Memory B cell (primary cell): ENCODE measurements around the gene GCGR.

Experiments
- ATAC-seq: fragments of 150-1000 bp; cut with Tn5 transposase; 2 replicates; pipeline ENCODE4 v1.10.0; 2021; ENCODE audit warnings: low read depth, mild to moderate bottlenecking, moderate library complexity
- DNase-seq, 2 donors: peaks; one replicate each; pipeline ENCODE4 v3.0.0; 2022; ENCODE audit warnings: low spot score in 2 of 2
- H3K27ac Mint-ChIP-seq: one replicate; pipeline ENCODE4 v1.8.0; 2022; ENCODE audit warnings: mild to moderate bottlenecking, moderate library complexity, mixed read lengths
- H3K27me3 Mint-ChIP-seq: one replicate; pipeline ENCODE4 v1.8.0; 2022; ENCODE audit warnings: mixed read lengths
- H3K36me3 Mint-ChIP-seq: one replicate; pipeline ENCODE4 v1.8.0; 2022; ENCODE audit warnings: mild to moderate bottlenecking, mixed read lengths
- H3K4me1 Mint-ChIP-seq: one replicate; pipeline ENCODE4 v1.8.0; 2022; ENCODE audit warnings: mixed read lengths
- H3K4me3 Mint-ChIP-seq: one replicate; pipeline ENCODE4 v1.8.0; 2022; ENCODE audit warnings: mild to moderate bottlenecking, moderate library complexity, mixed read lengths
- H3K9me3 Mint-ChIP-seq: one replicate; pipeline ENCODE4 v1.8.0; 2022; ENCODE audit warnings: mixed read lengths

The GCGR gene

GRCh38 chr17:81803728-81804558, at the start of gene GCGR:
GCGR (plus strand) TSS chr17:81804150; CDS start chr17:81809019, 4,869 bp downstream.
- peaks cover 2% of the 10 kb centered on the region for H3K9me3 Mint-ChIP-seq
- H3K27me3 Mint-ChIP-seq: peaks cover 26% of the 10 kb centered on the region
- H3K4me3 Mint-ChIP-seq: no peak within 1 kb of the TSS
- H3K4me1 Mint-ChIP-seq: no peaks in the 10 kb centered on the region
- H3K27ac Mint-ChIP-seq: no peak within 1 kb of the TSS
- DNase-seq (no peak), ATAC-seq (no peak)
- no peaks in the 10 kb centered on the region for H3K36me3 Mint-ChIP-seq

GRCh38 chr17:81792675-81793615, 11.0 kb upstream of the GCGR start:
- DNase-seq (no peak), ATAC-seq (no peak)
- no peaks in the 10 kb centered on the region for H3K4me1 Mint-ChIP-seq
- no peaks in the 10 kb centered on the region for H3K36me3 Mint-ChIP-seq
- no peak overlapping the region for H3K4me3 Mint-ChIP-seq
- H3K27me3 Mint-ChIP-seq: no peaks in the 10 kb centered on the region
- H3K27ac Mint-ChIP-seq: no peak overlapping the region
- H3K9me3 Mint-ChIP-seq: no peaks in the 10 kb centered on the region

DNA sequence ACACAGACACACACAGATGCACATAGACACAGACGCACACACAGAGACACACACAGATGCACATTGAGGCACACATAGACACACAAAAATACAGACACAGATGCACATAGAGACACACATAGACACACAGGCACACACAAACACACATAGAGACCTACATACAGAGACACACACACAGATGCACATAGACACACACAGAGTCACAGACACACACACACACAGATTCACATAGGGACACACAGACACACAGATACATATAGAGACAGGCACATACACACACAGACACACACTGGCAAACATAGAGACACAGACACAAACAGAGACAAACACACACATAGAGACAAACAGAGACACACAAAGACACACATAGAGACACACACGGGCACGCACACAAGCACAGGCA, 9.9 kb upstream of the GCGR start:
- H3K27ac Mint-ChIP-seq: no peak overlapping the region
- no peak for ATAC-seq
- no peak overlapping the region for H3K4me3 Mint-ChIP-seq
- H3K4me1 Mint-ChIP-seq: no peaks in the 10 kb centered on the region
- H3K27me3 Mint-ChIP-seq: peaks cover under 1% of the 10 kb centered on the region
- no peaks in the 10 kb centered on the region for H3K36me3 Mint-ChIP-seq
- no peak for DNase-seq
- H3K9me3 Mint-ChIP-seq: no peaks in the 10 kb centered on the region

GRCh38 chr17:81794509-81794908, 9.4 kb upstream of the GCGR start:
- peaks cover 1% of the 10 kb centered on the region for H3K27me3 Mint-ChIP-seq
- H3K4me1 Mint-ChIP-seq: no peaks in the 10 kb centered on the region
- H3K27ac Mint-ChIP-seq: no peak overlapping the region
- no peak overlapping the region for H3K4me3 Mint-ChIP-seq
- no peak for DNase-seq
- no peaks in the 10 kb centered on the region for H3K9me3 Mint-ChIP-seq
- ATAC-seq: no peak
- H3K36me3 Mint-ChIP-seq: no peaks in the 10 kb centered on the region

- DNase-seq (no peak), ATAC-seq (no peak)
- H3K36me3 Mint-ChIP-seq: no peaks in the 10 kb centered on the region
- H3K4me1 Mint-ChIP-seq: no peaks in the 10 kb centered on the region
- peaks cover 22% of the 10 kb centered on the region for H3K27me3 Mint-ChIP-seq
- peaks cover 2% of the 10 kb centered on the region for H3K9me3 Mint-ChIP-seq
- H3K4me3 Mint-ChIP-seq: no peak overlapping the region
- no peak overlapping the region for H3K27ac Mint-ChIP-seq
Measured at GRCh38 chr17:81801327-81801726, 2.6 kb upstream of the GCGR start.

GRCh38 chr17:81802048-81802758, 1.7 kb upstream of the GCGR start:
- H3K27me3 Mint-ChIP-seq: peaks cover 22% of the 10 kb centered on the region
- no peak overlapping the region for H3K27ac Mint-ChIP-seq
- H3K9me3 Mint-ChIP-seq: peaks cover 2% of the 10 kb centered on the region
- H3K4me3 Mint-ChIP-seq: no peak overlapping the region
- no peaks in the 10 kb centered on the region for H3K4me1 Mint-ChIP-seq
- no peak for DNase-seq
- no peak for ATAC-seq
- H3K36me3 Mint-ChIP-seq: no peaks in the 10 kb centered on the region

DNA sequence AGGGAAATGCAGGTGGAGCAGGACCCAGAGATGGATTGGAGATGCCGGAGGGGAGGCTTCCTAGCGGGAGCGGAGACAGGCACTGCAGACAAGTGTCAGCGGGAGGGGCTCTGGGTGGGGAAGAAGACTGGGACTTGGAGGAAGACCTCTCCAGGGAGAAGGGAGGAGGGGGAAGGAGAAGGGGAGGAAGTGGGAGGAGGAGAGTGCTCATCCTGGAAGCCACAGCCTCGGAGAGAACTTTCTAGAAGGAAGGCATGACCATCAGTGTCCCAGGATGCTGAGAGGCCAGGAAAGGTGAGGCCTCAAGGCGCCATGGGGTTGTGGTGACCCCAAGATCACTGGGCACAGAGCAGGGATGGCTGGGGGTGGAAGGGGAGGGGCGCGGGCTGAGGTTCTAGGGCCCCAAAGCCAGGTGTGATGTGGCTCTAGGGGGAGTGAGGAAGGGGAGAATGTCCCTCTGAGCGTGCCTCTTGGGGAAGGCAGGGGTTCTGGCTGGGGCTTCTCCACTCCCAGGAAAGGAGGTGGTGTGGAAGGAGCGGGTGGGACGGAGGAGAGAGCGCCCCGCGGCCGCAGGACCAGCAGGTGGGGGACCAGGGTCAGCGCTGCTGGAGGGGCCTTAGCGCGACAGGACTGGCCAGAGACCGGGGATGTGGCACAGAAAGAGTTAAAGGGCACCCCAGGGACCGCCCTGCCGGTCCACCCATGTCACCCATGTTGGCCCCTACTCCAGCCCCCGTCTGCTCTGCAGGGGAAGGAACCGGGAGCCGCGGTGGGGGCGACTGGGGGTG, 900 bp upstream of the GCGR start:
- Mint-ChIP-seq H3K4me3 (no peak overlapping the region), H3K36me3 (no peaks in the 10 kb centered on the region), H3K9me3 (peaks cover 2% of the 10 kb centered on the region), H3K27ac (no peak overlapping the region), H3K4me1 (no peaks in the 10 kb centered on the region), H3K27me3 (peaks cover 24% of the 10 kb centered on the region)
- DNase-seq (no peak), ATAC-seq (no peak)

- H3K27ac Mint-ChIP-seq: no peak overlapping the region
- H3K36me3 Mint-ChIP-seq: no peaks in the 10 kb centered on the region
- ATAC-seq (no peak), DNase-seq (no peak)
- H3K27me3 Mint-ChIP-seq: peaks cover 32% of the 10 kb centered on the region
- peaks cover 5% of the 10 kb centered on the region for H3K4me1 Mint-ChIP-seq
- H3K4me3 Mint-ChIP-seq: no peak overlapping the region
- peaks cover 2% of the 10 kb centered on the region for H3K9me3 Mint-ChIP-seq
Measured at GRCh38 chr17:81804559-81805399, 829 bp downstream of the GCGR start.

DNA sequence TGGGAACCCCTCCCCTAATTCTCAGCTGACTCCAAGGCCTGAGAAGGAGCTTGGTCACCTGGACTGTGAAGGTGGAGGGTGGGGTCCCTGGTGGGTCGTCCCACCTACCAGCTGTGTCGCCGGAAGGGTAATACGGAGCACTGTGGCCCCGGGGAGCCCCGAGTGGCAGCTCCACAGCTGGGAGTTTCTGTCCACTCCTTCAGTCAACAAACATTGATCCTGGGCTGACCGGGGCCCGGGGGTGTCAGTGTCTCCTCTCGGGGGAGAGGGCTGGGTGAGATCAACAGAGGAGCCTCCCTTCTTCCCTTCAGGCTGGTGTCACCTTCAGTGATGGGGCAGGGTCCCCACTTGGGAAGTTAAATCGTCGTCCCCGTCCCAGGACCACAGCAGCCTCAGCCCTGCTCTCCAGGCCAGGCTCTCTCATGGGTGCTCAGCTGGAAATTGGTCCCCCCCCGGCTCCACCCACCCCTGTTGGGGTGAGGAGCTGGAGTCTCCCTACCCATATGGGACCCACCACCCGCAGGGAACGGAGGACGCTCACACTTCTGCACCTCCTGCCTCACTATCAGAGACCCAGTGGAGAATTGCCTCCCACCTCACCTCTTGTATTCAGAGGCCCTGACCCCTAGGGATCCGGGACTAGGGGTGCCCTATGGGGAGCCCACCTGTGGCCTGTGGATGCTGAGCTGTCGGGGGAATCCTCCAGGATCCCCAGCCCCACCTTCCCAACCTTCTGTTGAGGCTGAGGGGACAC, 1.9 kb downstream of the GCGR start:
- peaks cover 34% of the 10 kb centered on the region for H3K27me3 Mint-ChIP-seq
- peaks cover 5% of the 10 kb centered on the region for H3K4me1 Mint-ChIP-seq
- ATAC-seq (peak; percentile 22), DNase-seq (no peak)
- no peaks in the 10 kb centered on the region for H3K9me3 Mint-ChIP-seq
- H3K36me3 Mint-ChIP-seq: no peaks in the 10 kb centered on the region
- H3K27ac Mint-ChIP-seq: no peak overlapping the region
- no peak overlapping the region for H3K4me3 Mint-ChIP-seq

- H3K4me1 Mint-ChIP-seq: peaks cover 5% of the 10 kb centered on the region
- no peak for DNase-seq
- H3K4me3 Mint-ChIP-seq: no peak overlapping the region
- H3K27me3 Mint-ChIP-seq: peaks cover 31% of the 10 kb centered on the region
- H3K9me3 Mint-ChIP-seq: no peaks in the 10 kb centered on the region
- no peak for ATAC-seq
- H3K27ac Mint-ChIP-seq: no peak overlapping the region
- no peaks in the 10 kb centered on the region for H3K36me3 Mint-ChIP-seq
Measured at GRCh38 chr17:81806461-81807209, 2.7 kb downstream of the GCGR start.

DNA sequence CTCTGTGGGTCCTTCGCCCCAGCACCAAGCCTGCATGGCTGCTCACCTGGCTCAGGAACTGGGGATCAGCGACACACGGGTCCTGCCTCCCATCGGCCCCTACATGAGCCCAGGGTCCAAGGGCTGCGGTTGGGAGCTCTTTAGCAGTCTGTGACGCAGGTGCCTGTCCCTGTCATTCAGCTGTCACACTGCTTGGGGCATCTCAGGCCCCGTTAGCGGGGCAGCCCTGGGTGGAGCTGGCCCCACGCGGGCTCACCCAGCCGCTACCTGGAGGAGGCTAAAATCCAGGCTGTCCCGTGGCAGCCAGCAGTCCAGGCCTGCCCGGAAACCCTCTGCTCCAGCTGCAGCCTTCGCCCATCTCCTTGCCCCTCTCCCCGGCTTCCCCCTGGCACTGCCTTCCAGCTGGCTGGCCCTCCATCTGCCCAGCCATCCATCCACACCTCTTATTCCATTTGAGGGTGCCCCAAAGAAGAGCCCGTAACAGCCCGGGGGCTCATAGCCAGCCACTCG, 3.3 kb downstream of the GCGR start:
- peaks cover 5% of the 10 kb centered on the region for H3K4me1 Mint-ChIP-seq
- H3K9me3 Mint-ChIP-seq: no peaks in the 10 kb centered on the region
- H3K27me3 Mint-ChIP-seq: peaks cover 31% of the 10 kb centered on the region
- H3K27ac Mint-ChIP-seq: no peak overlapping the region
- ATAC-seq: no peak
- no peaks in the 10 kb centered on the region for H3K36me3 Mint-ChIP-seq
- no peak overlapping the region for H3K4me3 Mint-ChIP-seq
- DNase-seq: no peak
